GM21786 (cell line): ENCODE data around the gene FOXL1.
A peak's percentile ranks its signal among the peaks of the same experiment; 100 is the strongest.

Source experiments
- ATAC-seq: cut with Tn5 transposase; IDR thresholded peaks from one replicate; pipeline ENCODE4 v1.9.1; 2021; ENCODE audit not compliant: unreplicated experiment

FOXL1 gene

GRCh38 chr16:86547286-86547685, 31.1 kb upstream of the FOXL1 start:
- ATAC-seq, result no peak

- no peak for ATAC-seq
Measured at GRCh38 chr16:86549076-86549892, 29.1 kb upstream of the FOXL1 start.

- no peak for ATAC-seq
Measured at GRCh38 chr16:86549893-86550190, 28.5 kb upstream of the FOXL1 start.

GRCh38 chr16:86550281-86550680, 28.1 kb upstream of the FOXL1 start:
- ATAC-seq, result no peak

- no peak for ATAC-seq
Measured at GRCh38 chr16:86553356-86553755, 25.0 kb upstream of the FOXL1 start.

- ATAC-seq, result no peak
Measured at GRCh38 chr16:86554599-86554916, 23.8 kb upstream of the FOXL1 start.

GRCh38 chr16:86554917-86555703, 23.2 kb upstream of the FOXL1 start, which contains the start of gene MTHFSD:
MTHFSD (minus strand) TSS chr16:86555235; CDS start chr16:86555184, 51 bp downstream.
- ATAC-seq, result peak; percentile 86

- no peak for ATAC-seq
Measured at GRCh38 chr16:86555704-86556075, 22.7 kb upstream of the FOXL1 start.

- ATAC-seq, result no peak
Measured at GRCh38 chr16:86556576-86556975, 21.8 kb upstream of the FOXL1 start.

- no peak for ATAC-seq
Measured at GRCh38 chr16:86557587-86557986, 20.8 kb upstream of the FOXL1 start.

- ATAC-seq, result no peak
Measured at GRCh38 chr16:86558355-86559193, 19.8 kb upstream of the FOXL1 start.

GRCh38 chr16:86559802-86560305, 18.5 kb upstream of the FOXL1 start:
- no peak for ATAC-seq

- no peak for ATAC-seq
Measured at GRCh38 chr16:86562356-86562755, 16.0 kb upstream of the FOXL1 start.

- ATAC-seq, result peak; percentile 76
Measured at GRCh38 chr16:86563469-86564345, 14.6 kb upstream of the FOXL1 start.

GRCh38 chr16:86565181-86565631, 13.1 kb upstream of the FOXL1 start:
- no peak for ATAC-seq

- ATAC-seq, result no peak
Measured at GRCh38 chr16:86565644-86566511, 12.5 kb upstream of the FOXL1 start.

- ATAC-seq, result no peak
Measured at GRCh38 chr16:86566601-86566965, 11.8 kb upstream of the FOXL1 start, which contains the start of gene FOXC2. FOXC2 (plus strand) TSS chr16:86566829; CDS start chr16:86567336, 507 bp downstream.

GRCh38 chr16:86566966-86567700, 11.2 kb upstream of the FOXL1 start:
- no peak for ATAC-seq
